SH-SY5Y (cell line): ENCODE measurements around the gene SH3GL2.

Source experiments
- GATA2 ChIP-seq: IDR thresholded peaks from 2 replicates; pipeline ENCODE4 v1.6.1; 2011; ENCODE audit warnings: mild to moderate bottlenecking, low read depth, low read length
- GATA3 ChIP-seq: IDR thresholded peaks from 2 replicates; pipeline ENCODE4 v1.6.1; 2011; ENCODE audit warnings: low read depth, mild to moderate bottlenecking, low read length, moderate library complexity

DNA sequence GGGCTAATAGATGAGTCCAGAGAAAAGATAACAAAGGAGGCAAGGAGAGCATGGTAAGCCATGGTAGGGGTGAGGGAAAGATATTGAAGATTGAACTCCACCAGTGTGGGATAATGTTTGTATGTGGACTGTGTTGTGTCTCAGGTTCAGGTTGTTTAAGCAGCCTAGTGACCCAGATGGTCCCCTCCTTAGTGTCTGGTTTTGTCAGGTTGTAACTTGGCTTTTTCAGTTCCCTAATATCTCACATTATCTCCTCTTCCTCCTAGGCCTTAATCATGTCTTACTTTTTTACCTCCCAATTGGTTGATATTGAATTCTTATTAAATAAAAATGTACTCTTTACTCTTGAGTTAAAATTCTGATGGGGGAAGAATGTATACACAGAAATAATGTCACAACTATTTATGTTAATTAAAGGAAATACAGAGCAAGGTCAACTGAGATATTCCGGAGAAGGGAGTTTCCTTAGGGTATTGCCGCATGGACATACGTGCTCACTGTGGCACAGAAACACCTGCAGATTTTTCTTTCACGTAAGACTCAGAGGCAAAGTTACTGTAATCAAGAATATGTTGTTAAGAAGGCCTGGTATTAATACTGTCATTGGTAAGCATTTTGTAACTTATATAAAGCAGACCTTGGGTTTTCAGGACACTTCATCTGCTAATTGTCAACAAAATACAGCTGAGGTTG lies 23.4 kb upstream of the SH3GL2 start:
- TF ChIP-seq GATA2 (no peak), GATA3 (no peak)
